Sigmoid colon (tissue), 4 donors: ENCODE measurements around the gene FSCN2.

Experiments used
- POLR2AphosphoS5 ChIP-seq, 4 donors: sonication (generic); formaldehyde crosslinking; IDR thresholded peaks; one replicate each; pipeline ENCODE4 v1.6.1; 2017; ENCODE audit warnings: antibody characterized with exemption in 4 of 4
- TF ChIP-seq, protein P1 (sequence below), 4 experiments: fragments of 450-650 bp in 3 of 4; fragments of 200-600 bp in 1 of 4; IDR thresholded peaks; one replicate each; pipeline ENCODE4 v1.5.1; 2016 to 2019; ENCODE audit warnings: antibody characterized with exemption in 4 of 4, mild to moderate bottlenecking in 3 of 4, moderate library complexity in 2 of 4

- TF ChIP-seq, protein P1, sequence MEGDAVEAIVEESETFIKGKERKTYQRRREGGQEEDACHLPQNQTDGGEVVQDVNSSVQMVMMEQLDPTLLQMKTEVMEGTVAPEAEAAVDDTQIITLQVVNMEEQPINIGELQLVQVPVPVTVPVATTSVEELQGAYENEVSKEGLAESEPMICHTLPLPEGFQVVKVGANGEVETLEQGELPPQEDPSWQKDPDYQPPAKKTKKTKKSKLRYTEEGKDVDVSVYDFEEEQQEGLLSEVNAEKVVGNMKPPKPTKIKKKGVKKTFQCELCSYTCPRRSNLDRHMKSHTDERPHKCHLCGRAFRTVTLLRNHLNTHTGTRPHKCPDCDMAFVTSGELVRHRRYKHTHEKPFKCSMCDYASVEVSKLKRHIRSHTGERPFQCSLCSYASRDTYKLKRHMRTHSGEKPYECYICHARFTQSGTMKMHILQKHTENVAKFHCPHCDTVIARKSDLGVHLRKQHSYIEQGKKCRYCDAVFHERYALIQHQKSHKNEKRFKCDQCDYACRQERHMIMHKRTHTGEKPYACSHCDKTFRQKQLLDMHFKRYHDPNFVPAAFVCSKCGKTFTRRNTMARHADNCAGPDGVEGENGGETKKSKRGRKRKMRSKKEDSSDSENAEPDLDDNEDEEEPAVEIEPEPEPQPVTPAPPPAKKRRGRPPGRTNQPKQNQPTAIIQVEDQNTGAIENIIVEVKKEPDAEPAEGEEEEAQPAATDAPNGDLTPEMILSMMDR (IDR thresholded peaks at IDR 0.05) = no peak
- TF ChIP-seq POLR2AphosphoS5 (IDR thresholded peaks at IDR 0.05) = no peak
Observed at GRCh38 chr17:81489998-81490992, 37.9 kb upstream of the FSCN2 start.
